K562 (cell line): Measurements from ENCODE around the gene ALK.

Experiments used
- BRD4 ChIP-seq: fragments of 200-600 bp; sonication (generic); IDR thresholded peaks from 2 replicates; pipeline ENCODE4 v1.6.1; 2017; ENCODE audit warnings: inconsistent platforms
- CBX8 ChIP-seq: fragments of 200-600 bp; sonication (generic); IDR thresholded peaks from 2 replicates; pipeline ENCODE4 v1.6.1; 2012; ENCODE audit warnings: borderline replicate concordance, mixed run types, low read depth, mild to moderate bottlenecking, moderate library complexity, mixed read lengths, low read length, control low read depth, inconsistent platforms; ENCODE audit not compliant: poor library complexity, severe bottlenecking; ENCODE audit errors: extremely low read depth

GRCh38 chr2:29212009-29212408 is 709.4 kb downstream of the ALK start:
- TF ChIP-seq CBX8 (no peak), BRD4 (no peak)
